Activated CD4-positive, alpha-beta T cell treated with anti-CD3 and anti-CD28 coated beads, Interleukin-2, amount 50 U/mL, for 48 hours (primary cell): Measurements from ENCODE around the gene SLC38A3.

Source experiments
- DNase-seq, 2 experiments: peaks; one replicate each; pipeline ENCODE4 v3.0.0-alpha.2; 2020

SLC38A3 gene

GRCh38 chr3:50204804-50205412 is at the start of gene SLC38A3:
TSS of gene SLC38A3 (plus strand) at chr3:50205271. CDS start at chr3:50214200, 8,929 bp downstream.
- peak in 1 of 2 experiments; percentile 20 for DNase-seq

GRCh38 chr3:50155491-50155878 is 49.6 kb upstream of the SLC38A3 start:
- DNase-seq, result no peak

GRCh38 chr3:50155891-50156290 is 49.2 kb upstream of the SLC38A3 start:
- no peak for DNase-seq

DNA sequence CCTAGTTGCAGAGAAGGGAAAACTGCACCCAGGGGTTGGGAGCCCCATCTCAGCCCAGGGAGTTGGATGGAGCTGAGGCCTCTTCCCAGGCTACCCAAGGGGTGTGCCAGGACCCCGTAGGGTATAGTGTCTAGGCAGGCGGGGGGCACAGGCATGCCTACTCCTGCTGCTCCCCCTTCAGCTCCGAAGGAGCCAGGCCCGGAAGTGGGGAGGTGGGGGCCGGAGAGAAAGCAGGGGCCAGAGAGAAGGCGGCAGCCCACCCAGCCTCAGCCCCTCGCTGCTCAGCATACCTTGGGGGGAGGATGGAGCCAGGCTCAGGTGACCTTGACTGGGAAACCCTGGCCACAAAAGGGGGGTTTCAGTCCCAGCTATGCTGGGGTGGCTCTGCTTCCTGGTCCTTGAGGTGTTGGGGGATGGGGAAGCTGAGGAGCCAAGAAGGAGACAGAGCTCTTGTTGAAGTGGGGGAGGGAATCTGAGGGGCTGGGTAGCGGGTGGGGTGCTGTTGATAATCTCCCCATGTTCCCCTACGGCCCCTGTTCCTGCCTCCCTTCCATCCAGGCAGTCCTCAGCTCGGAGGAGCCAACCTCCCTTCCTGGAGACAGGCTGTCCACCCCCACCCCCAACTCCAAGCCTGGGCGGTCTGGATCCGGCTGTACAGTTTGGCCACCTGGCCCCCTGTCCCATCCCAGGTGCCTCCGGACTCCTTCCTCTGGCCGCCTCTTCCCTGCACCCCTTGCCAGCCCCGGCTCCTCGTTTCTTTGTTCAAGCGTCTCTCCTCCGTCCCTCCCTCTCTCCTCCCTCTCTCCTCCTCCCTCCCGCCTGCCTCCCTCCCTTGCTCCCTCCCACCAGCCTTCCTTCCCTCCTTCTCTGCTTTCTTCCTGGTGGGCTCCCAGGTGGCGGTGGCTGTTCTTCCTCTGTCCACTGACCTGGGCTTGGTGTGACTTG is 48.2 kb upstream of the SLC38A3 start:
- DNase-seq, result no peak

- DNase-seq, result no peak
These were observed 47.1 kb upstream of the SLC38A3 start for GRCh38 chr3:50157827-50158529.

- no peak for DNase-seq
These were observed 46.4 kb upstream of the SLC38A3 start for GRCh38 chr3:50158530-50159146.

GRCh38 chr3:50160561-50160983 is 44.5 kb upstream of the SLC38A3 start:
- DNase-seq, result no peak

DNA sequence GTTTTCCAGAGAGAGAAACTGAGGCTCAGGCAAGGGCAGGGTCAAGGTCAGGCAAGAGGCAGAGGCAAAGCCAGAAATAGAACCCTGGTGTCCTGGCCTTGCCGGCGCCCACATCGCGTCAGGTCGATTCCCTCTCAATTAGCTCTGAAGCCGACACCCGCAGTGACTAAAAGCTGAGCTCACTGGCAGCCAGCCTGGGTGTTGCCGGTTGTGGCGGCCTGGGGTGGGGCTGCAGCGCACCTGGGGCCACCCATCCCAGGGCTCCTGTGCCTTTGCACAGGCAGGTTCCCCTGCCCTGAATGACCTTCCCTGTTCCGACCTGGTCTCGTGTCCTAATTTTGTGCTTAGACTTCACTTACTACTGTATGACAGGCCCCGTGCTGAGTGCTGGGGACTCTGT is 43.8 kb upstream of the SLC38A3 start:
- DNase-seq, result no peak

DNA sequence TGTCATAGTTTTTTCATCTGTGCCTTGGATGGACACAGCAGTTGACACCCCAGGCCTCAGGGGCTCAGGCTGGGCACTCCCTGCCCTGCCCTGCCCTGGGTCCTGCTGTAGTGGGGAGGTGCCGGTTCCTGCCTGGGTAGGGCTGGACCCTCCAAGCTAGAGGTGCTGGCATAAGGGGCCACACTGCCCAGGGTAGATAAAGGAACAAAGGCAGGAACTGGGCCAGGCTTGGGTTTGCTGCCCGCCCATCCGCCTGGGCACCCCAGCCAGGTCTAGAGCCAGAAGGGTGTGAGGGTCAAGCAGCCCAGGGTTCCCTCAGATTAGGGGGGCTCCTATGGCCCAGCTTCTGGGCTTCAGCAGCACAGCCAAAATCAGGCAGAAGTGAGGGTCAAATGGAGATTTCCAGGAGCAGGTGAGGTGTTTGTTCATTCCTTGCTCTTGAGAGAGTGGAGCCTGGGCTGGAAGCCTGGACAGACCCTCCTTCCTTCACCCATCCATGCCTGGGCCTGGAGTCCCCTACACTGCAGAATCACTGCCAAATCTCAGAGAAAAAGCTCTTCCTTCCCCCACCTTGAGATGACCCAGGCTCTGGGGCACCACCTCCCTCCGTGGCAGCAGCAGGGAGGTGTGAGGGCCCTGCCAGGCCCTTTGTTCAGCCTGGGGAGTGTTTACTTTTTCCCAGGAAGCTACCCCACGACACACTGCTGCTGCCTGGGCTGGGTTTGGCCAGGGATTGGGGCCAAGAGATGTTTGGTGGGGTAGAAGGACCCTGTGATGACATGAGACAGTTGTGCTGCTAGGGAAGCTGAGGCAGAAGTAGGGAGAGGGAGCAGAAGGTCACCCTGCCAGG is 42.8 kb upstream of the SLC38A3 start:
- no peak for DNase-seq

GRCh38 chr3:50163572-50164455 is 41.3 kb upstream of the SLC38A3 start:
- DNase-seq, result no peak

DNA sequence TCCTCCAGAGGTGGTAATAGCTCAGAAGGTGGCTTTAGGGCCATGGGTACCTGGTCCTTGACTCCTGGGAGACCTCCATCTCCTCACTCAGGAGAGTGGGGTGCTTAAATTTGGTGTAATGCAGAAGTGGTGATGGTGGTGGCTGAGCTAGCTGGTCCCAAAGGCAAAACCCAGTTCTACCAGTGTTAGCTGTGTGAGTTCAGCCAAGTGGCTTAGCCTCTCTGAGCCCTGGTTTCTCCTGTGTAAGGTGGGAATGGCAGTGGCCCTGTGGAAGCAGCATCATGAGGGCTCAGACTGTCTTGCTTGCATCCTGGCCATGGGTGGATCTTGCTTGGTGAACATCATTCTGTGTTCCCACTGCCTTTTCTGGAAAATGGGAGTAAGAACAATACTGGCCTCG is 40.6 kb upstream of the SLC38A3 start:
- no peak for DNase-seq

DNA sequence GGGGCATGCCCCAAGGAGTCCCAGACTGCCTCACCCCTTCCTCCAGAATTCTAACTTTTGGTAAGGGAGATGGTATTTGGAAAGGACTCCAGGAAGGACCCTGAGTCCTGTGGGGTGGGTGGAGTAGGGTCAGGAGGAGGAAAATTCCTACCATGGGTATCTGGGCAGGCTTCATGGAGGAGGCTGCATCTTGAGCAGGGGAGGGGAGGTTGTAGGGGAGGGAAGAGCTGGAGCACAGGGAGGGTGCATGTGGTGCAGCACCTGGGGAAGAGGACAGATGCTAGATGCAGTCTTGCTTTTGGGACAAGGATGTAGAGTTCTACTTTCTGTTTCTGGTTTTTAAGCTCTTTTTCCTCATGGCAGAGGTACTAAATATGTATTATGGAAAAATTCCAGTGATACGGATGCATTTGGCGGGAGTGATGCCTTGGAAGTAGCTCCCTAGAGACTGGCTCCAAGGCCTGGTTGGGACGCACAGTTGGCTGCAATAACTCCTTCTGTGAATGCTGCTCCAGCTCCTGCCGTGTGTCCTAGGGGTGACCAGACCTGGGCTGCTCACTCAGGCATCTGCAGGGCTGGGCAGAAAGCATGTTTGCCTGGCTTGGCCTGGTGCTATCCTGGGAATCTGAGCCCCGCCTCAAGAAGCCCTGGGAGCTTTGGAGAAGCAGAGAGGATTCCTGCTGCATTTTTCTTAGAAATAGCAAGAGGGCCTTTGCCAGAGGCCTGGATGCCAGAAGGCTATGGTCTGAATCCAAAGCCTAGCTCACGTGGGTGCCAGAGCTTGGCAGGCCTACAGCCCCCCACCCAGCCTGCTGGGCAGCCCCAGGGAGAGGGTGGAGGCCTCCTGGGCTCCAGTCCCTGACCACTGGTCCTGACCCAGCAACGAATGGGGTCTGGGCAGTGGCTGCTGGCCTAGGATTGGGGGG is 39.8 kb upstream of the SLC38A3 start:
- no peak for DNase-seq

DNA sequence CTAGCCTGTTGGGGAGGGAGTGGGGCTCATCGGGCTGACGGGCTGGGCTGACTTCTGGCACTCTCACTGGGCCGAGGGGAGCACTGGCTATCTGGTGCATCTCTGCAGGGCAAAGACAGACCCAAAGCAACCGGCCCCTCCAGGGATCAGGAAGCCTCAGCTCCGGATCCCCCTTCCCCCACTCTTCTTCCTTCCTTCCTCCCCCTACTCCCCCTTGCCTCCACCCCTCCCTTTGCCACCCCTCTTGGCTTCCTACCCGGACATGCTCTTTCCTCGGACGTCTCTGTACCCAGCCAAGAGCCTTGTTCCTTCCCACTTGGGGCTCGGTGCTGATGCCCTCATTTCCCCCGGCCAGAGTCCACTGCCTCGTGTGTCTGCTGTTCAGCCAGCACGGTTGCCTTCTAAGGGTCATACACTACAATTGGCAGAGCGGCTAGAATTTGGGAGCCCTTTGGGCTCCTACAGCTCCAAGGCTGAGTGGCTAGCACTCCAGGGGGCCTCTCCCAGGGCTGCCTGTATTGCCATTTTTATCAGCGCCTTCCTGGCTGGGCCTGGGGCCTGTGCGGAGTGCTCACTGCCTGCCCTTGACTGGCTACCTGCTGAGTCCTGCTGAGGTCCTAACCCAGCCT is 39.0 kb upstream of the SLC38A3 start:
- no peak for DNase-seq

DNA sequence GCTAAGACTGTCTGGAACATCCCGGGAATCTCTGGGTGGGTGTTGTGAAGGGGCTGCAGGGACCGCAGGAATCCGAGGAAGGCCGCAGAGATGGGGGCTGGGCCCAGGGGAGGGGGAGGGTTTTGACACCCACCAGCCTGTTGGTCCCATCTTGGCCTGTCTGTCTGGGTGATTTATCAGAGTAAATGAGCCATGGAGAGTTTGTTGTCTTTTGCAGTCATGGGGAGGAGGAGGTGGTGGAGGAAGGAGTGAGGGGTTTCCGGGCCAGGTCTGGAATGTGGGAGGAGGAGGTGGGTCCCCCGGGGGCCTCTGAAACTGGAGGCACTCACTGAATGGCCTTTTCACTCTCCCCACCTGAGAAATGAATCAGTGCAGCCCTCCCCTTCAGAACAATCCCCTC is 38.5 kb upstream of the SLC38A3 start:
- DNase-seq, result no peak

- DNase-seq, result no peak
These were observed 37.8 kb upstream of the SLC38A3 start for GRCh38 chr3:50167069-50167840.

GRCh38 chr3:50167841-50168209 is 37.2 kb upstream of the SLC38A3 start:
- DNase-seq, result no peak

DNA sequence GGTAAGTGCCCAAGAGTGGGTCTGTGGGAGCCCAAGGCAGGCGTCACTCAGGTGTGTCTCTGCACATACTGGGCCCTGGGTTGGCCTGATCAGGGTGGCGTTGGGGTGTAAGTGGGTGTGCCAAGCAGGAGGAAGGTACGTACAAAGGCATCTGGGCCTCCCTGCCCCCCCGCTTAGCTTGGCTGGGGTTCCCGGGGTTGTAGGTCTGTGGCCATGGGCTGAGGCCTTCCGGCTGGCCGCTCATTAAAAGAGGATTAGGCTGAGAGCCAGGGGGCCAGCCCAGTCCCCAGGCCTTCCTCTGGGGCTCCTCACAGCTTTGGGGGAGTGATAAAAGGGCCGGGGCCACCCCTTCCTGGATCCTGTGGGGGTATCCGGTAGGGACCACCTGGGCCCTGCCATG is 36.7 kb upstream of the SLC38A3 start:
- no peak for DNase-seq

DNA sequence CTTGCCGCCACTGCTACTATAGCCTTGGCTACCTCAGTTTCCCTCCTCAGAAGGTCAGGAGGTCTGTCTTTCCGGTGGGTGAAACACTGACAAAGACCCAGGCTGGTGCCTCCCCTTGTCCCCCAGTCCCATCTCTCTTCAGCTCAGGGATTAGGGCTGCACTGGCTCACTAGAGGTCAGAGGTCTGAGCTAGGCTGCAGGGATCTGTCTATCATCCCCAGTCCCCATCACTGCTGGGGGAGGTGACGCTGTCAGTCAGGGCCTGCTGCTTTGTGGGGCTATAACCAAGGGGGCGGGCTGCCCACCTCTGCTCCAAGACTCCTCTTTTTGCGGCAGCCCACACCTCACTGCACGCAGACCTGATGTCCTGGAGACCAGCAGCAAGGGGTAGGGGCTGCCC is 36.3 kb upstream of the SLC38A3 start:
- DNase-seq, result no peak
